ENCODE measurements around the gene ATP1A4.

DNA sequence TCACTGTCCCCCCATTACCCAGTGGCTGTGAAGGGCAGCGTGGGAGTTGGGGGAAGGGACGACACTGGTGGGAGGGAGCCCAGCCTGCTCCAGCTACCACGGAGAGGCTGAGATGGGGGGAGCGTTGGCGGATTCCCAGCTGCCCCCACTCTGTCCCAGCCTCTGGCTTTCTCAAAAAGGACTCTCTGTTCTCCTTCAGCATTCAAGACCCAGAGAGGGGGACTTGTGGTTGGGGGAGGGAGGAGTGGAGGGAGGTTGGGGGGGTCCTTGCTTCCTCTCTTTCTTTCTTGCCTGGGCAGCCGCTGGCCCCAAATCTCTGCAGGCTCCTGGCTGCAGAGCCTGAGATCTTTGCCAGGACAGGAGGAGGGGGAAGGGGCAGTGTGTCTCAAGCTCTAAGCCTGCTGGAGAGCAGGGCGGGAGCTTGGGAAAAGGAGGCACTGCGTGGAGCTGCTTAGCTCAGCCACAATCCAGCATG, 33.7 kb upstream of the ATP1A4 start:
- TF ChIP-seq, protein P1, sequence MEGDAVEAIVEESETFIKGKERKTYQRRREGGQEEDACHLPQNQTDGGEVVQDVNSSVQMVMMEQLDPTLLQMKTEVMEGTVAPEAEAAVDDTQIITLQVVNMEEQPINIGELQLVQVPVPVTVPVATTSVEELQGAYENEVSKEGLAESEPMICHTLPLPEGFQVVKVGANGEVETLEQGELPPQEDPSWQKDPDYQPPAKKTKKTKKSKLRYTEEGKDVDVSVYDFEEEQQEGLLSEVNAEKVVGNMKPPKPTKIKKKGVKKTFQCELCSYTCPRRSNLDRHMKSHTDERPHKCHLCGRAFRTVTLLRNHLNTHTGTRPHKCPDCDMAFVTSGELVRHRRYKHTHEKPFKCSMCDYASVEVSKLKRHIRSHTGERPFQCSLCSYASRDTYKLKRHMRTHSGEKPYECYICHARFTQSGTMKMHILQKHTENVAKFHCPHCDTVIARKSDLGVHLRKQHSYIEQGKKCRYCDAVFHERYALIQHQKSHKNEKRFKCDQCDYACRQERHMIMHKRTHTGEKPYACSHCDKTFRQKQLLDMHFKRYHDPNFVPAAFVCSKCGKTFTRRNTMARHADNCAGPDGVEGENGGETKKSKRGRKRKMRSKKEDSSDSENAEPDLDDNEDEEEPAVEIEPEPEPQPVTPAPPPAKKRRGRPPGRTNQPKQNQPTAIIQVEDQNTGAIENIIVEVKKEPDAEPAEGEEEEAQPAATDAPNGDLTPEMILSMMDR (tag by site-specific recombination; IDR thresholded peaks at IDR 0.05) = no peak
- TF ChIP-seq ZBTB17 (tag by site-specific recombination; IDR thresholded peaks at IDR 0.05) (no peak), ZNF629 (tag by site-specific recombination; IDR thresholded peaks at IDR 0.05) (no peak), ZNF184 (tag by site-specific recombination; IDR thresholded peaks at IDR 0.05) (no peak), KLF9 (tag by site-specific recombination; IDR thresholded peaks at IDR 0.05; ENCODE audit: low read depth) (no peak)
- TF ChIP-seq, protein P2, sequence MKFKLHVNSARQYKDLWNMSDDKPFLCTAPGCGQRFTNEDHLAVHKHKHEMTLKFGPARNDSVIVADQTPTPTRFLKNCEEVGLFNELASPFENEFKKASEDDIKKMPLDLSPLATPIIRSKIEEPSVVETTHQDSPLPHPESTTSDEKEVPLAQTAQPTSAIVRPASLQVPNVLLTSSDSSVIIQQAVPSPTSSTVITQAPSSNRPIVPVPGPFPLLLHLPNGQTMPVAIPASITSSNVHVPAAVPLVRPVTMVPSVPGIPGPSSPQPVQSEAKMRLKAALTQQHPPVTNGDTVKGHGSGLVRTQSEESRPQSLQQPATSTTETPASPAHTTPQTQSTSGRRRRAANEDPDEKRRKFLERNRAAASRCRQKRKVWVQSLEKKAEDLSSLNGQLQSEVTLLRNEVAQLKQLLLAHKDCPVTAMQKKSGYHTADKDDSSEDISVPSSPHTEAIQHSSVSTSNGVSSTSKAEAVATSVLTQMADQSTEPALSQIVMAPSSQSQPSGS (tag by site-specific recombination; IDR thresholded peaks at IDR 0.05; ENCODE audit: low read depth) = no peak
